Karpas-422 (cell line): ENCODE data around the gene DPP3. TPM values are rescaled to one million over a fixed set of nuclear protein-coding genes. Genes with fewer than 3 reads are reported as not detected.
A peak's percentile ranks its signal among the peaks of the same experiment; 100 is the strongest.

Source experiments
- DNase-seq: peaks from one replicate; pipeline ENCODE4 v3.0.0-alpha.2; 2015
- H2AFZ ChIP-seq: fragments of 200-600 bp; sonication (generic); 2 replicates; pipeline ENCODE4 v1.6.1; 2014; ENCODE audit warnings: antibody characterized with exemption, low read length, mixed read lengths
- H3K27ac ChIP-seq: fragments of 200-600 bp; sonication (generic); 2 replicates; pipeline ENCODE4 v1.5.1; 2014; ENCODE audit warnings: mild to moderate bottlenecking, low read length, moderate library complexity
- H3K27me3 ChIP-seq: fragments of 200-600 bp; sonication (generic); 2 replicates; pipeline ENCODE4 v1.6.1; 2014; ENCODE audit warnings: low read length, mixed read lengths
- H3K36me3 ChIP-seq: fragments of 200-600 bp; sonication (generic); 2 replicates; pipeline ENCODE4 v1.6.1; 2014; ENCODE audit warnings: low read length, mixed read lengths; ENCODE audit not compliant: insufficient read depth
- H3K4me1 ChIP-seq: fragments of 200-600 bp; sonication (generic); 2 replicates; pipeline ENCODE4 v1.6.1; 2014; ENCODE audit warnings: mild to moderate bottlenecking, low read length, mixed read lengths
- H3K4me2 ChIP-seq: fragments of 200-600 bp; sonication (generic); 2 replicates; pipeline ENCODE4 v1.6.1; 2014; ENCODE audit warnings: low read length, low read depth, mild to moderate bottlenecking; ENCODE audit not compliant: poor library complexity, severe bottlenecking
- H3K4me3 ChIP-seq: fragments of 200-600 bp; sonication (generic); 2 replicates; pipeline ENCODE4 v1.5.1; 2014; ENCODE audit warnings: mild to moderate bottlenecking, antibody characterized with exemption, low read length, mixed read lengths
- H3K79me2 ChIP-seq: fragments of 200-600 bp; sonication (generic); 2 replicates; pipeline ENCODE4 v1.6.1; 2014; ENCODE audit warnings: mild to moderate bottlenecking, low read length, mixed read lengths
- H3K9ac ChIP-seq: fragments of 200-600 bp; sonication (generic); 2 replicates; pipeline ENCODE4 v1.6.0; 2014; ENCODE audit warnings: low read length
- H3K9me2 ChIP-seq: fragments of 200-600 bp; sonication (generic), shearing (Covaris generic); replicated peaks from 2 replicates; pipeline ENCODE4 v1.6.0; 2014; ENCODE audit warnings: mild to moderate bottlenecking, low read length, moderate library complexity; ENCODE audit not compliant: insufficient read depth
- H3K9me3 ChIP-seq: fragments of 300-700, 200-600 bp; sonication (generic); 2 replicates; pipeline ENCODE4 v1.6.1; 2014; ENCODE audit warnings: low read length, mixed read lengths
- H4K20me1 ChIP-seq: fragments of 200-600 bp; sonication (generic); 2 replicates; pipeline ENCODE4 v1.6.1; 2014; ENCODE audit warnings: mild to moderate bottlenecking, antibody characterized with exemption, low read length, low read depth; ENCODE audit not compliant: insufficient read depth
- total RNA-seq: library from RNA; depleted of rRNA; stranded (reverse); fragments of >200 nt; shearing (Covaris generic); gene quantifications from 2 replicates; pipeline ENCODE4 v1.2.3, GENCODE V29; 2014; ENCODE audit warnings: low replicate concordance

The DPP3 gene
- total RNA-seq, 1 experiment from 2014 or later, result 91.5 TPM

DNA sequence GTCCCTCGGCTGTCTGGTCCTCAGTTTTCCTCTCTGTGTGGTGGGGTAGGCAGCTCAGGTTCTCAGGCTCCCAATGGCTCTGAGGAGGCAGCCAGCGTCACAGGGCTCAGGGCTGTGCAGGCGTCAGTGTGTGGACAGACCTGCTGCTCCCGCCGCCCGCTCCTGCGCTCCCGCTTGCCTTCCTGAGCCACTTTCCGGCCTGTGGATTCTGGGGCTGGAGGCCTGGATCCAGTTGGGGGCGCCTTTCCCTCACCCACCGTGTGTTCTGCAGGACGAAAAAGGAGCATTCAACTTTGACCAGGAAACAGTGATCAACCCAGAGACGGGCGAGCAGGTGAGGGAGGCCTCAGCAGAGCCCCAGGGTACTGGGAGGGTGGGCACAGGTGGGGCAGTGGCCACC lies 14.7 kb downstream of the DPP3 start:
- H3K4me3 ChIP-seq, result no peak overlapping the region
- no peak overlapping the region for H3K9ac ChIP-seq
- 0 out of 2 replicates have a peak, but pooled peaks cover 2% of the 10 kb centered on the region for H3K36me3 ChIP-seq

DNA sequence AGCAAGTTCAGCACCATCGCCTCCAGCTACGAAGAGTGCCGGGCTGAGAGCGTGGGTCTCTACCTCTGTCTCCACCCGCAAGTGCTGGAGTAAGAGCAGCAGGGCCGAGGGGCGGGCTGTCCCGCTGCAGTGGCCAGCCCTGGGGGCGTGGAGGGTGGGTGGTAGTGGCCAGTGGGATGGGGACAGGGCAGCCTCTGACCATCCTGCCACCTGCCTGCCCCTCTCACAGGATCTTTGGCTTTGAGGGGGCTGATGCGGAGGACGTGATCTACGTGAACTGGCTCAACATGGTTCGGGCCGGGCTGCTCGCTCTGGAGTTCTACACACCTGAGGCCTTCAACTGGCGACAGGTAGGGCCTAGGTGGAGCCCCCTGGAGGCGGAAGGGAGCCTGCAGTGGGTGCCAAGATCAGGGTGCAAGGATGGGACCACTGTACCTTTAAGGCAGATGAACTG lies 15.2 kb downstream of the DPP3 start:
- H3K79me2 ChIP-seq, result no peaks in the 10 kb centered on the region

More for the DNA sequence above, 14.7 kb downstream of the DPP3 start:
- H3K27ac ChIP-seq, result no peak overlapping the region
- no peak overlapping the region for H2AFZ ChIP-seq
- H3K4me2 ChIP-seq, result no peak overlapping the region
- H3K9me3 ChIP-seq, result no peaks in the 10 kb centered on the region
- no peaks in the 10 kb centered on the region for H3K79me2 ChIP-seq
- no peak for DNase-seq
- no peaks in the 10 kb centered on the region for H3K9me2 ChIP-seq
- H4K20me1 ChIP-seq, result no peaks in the 10 kb centered on the region
- no peaks in the 10 kb centered on the region for H3K27me3 ChIP-seq
- H3K4me1 ChIP-seq, result no peaks in the 10 kb centered on the region

DNA sequence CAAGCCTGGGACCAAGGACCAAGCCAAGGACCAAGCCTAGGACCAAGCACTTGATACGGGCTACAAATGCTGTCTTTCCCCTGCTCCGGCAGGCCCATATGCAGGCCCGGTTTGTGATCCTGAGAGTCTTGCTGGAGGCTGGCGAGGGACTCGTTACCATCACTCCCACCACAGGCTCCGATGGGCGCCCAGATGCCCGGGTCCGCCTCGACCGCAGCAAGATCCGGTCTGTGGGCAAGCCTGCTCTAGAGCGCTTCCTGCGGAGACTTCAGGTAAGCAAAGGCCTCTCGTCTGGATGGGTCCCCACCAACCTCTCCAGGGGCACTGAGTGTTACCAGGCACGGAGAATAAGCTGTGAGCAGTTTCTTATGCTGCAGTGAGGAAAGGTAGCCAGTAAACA lies 17.0 kb downstream of the DPP3 start:
- H3K4me3 ChIP-seq, result no peak overlapping the region
- H3K36me3 ChIP-seq, result 0 out of 2 replicates have a peak, but pooled peaks cover 2% of the 10 kb centered on the region
- no peak overlapping the region for H3K27ac ChIP-seq
- no peaks in the 10 kb centered on the region for H4K20me1 ChIP-seq
- no peaks in the 10 kb centered on the region for H3K9me3 ChIP-seq
- no peak overlapping the region for H3K9ac ChIP-seq
- H2AFZ ChIP-seq, result no peak overlapping the region
- no peak overlapping the region for H3K4me2 ChIP-seq
- no peaks in the 10 kb centered on the region for H3K27me3 ChIP-seq
- DNase-seq, result no peak
- H3K4me1 ChIP-seq, result no peaks in the 10 kb centered on the region
- H3K9me2 ChIP-seq, result no peaks in the 10 kb centered on the region
- H3K79me2 ChIP-seq, result no peaks in the 10 kb centered on the region

More for the DNA sequence above, 15.2 kb downstream of the DPP3 start:
- Histone ChIP-seq H3K36me3 (0 out of 2 replicates have a peak, but pooled peaks cover 2% of the 10 kb centered on the region), H2AFZ (no peak overlapping the region), H3K9me2 (no peaks in the 10 kb centered on the region), H3K4me1 (no peaks in the 10 kb centered on the region), H3K27me3 (no peaks in the 10 kb centered on the region), H3K9me3 (no peaks in the 10 kb centered on the region), H3K27ac (no peak overlapping the region), H4K20me1 (no peaks in the 10 kb centered on the region), H3K4me2 (no peak overlapping the region), H3K9ac (no peak overlapping the region), H3K4me3 (no peak overlapping the region)
- DNase-seq, result no peak

DNA sequence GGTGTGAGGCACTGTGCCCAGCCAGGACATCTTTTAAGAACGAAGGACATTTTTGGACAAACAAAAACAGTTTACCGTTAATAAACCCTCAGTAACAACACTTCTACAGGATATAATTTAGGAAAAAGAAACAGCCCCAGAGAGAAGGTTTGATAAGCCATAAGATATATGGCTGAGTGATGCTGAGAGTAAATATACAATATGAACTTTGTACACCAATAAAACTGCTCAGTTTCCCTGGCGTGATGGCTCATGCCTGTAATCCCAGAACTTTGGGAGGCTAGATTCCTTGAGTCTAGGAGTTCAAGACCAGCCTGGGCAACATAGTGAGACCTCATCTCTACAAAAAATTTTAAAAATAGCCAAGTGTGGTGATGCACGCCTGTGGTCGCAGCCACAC lies 18.3 kb downstream of the DPP3 start:
- DNase-seq, result no peak
- H3K27me3 ChIP-seq, result no peaks in the 10 kb centered on the region
- H3K79me2 ChIP-seq, result no peaks in the 10 kb centered on the region
- no peaks in the 10 kb centered on the region for H3K9me2 ChIP-seq
- H3K9ac ChIP-seq, result no peak overlapping the region
- H3K36me3 ChIP-seq, result 0 out of 2 replicates have a peak, but pooled peaks cover 2% of the 10 kb centered on the region
- H3K27ac ChIP-seq, result no peak overlapping the region
- H3K4me1 ChIP-seq, result no peaks in the 10 kb centered on the region
- no peak overlapping the region for H3K4me3 ChIP-seq
- no peak overlapping the region for H3K4me2 ChIP-seq
- no peaks in the 10 kb centered on the region for H3K9me3 ChIP-seq
- H2AFZ ChIP-seq, result no peak overlapping the region
- no peaks in the 10 kb centered on the region for H4K20me1 ChIP-seq

DNA sequence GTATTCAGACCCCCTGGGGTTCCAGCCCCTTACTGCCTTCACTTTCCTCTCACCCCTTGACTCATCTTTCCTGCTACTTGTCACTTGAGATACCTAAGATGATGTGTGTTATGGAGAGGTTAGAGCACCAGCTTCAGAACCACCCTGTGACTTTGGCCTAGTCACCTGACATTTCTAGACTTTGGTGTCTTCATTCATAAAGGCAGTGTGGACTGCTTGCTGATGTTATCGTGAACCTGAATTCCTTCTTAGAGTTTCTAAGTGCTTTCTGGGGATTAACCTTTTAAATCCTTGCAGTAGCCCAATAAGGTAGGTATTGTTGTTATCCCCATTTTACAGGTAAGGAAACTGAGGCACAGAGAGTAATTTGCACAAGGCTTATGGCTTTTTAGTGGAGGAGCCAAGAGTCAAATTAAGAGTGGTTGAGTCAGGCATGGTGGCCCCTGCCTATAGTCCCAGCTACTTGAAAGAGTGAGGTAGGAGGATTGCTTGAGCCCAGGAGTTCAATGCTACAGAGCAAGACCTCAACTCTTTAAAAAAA lies 25.1 kb downstream of the DPP3 start:
- no peak overlapping the region for H3K9ac ChIP-seq
- H2AFZ ChIP-seq, result no peak overlapping the region
- H4K20me1 ChIP-seq, result no peaks in the 10 kb centered on the region
- no peak for DNase-seq
- no peaks in the 10 kb centered on the region for H3K9me3 ChIP-seq
- H3K36me3 ChIP-seq, result no peaks in the 10 kb centered on the region
- no peaks in the 10 kb centered on the region for H3K4me1 ChIP-seq
- H3K9me2 ChIP-seq, result no peaks in the 10 kb centered on the region
- no peak overlapping the region for H3K4me3 ChIP-seq
- H3K27me3 ChIP-seq, result no peaks in the 10 kb centered on the region
- H3K4me2 ChIP-seq, result no peak overlapping the region
- H3K27ac ChIP-seq, result no peak overlapping the region
- H3K79me2 ChIP-seq, result no peaks in the 10 kb centered on the region

DNA sequence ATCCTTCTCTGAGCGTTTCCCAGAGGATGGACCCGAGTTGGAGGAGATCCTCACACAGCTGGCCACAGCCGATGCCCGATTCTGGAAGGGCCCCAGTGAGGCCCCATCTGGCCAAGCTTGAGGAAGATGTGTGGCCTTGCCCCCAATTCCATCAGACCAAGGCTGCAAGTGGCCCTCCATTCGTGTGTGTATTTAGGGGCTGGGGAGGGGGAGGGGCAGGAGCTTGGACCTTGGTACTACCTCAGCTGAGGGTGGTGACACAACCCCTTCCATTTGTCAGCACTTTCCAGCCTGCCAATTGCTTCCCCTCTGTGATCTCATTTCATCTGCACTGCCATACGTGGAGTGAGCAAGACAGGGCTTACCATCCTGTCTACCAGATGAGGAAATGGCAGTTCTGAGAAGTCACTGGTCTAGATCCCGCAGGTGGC lies 28.9 kb downstream of the DPP3 start:
- Histone ChIP-seq H2AFZ (no peak overlapping the region), H3K79me2 (peaks cover 5% of the 10 kb centered on the region)
- DNase-seq, result no peak

DNA sequence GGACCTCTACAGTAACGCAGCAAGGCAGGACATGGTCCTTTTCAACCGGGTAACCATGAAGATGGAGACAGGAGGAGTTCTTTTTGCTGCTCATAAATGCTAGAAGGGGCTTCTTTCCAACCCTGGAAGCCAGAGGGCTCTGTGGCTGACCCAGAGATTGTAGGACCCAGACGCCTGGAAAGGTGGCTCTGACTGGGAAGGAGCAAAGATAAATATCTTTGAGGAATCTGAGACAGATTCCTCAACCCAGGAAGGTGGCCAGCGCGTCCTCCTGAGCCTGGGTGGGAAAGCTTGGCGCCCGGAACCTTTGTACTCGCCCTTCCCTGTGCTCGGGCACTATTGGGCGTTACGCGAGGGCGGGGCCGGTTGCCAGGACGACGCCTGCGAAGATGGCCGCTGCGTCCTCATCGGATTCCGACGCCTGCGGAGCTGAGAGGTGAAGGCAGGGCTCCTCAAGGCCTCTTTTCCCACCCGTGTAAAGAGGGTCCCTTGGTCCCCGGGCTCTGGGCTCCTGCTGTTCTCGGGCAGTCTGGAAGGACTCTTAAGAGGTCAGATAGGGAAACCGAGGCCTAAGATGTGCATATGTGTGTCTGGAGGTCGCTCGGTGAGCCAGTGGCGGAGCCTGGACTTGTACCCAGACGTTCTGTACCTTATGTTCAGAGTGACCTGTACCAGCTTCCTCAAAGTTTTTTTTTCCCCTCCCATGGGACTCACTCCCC lies 30.2 kb downstream of the DPP3 start, which contains the start of gene BBS1:
Gene BBS1, plus strand, starts transcription at position 365 of the 719 bp plus-strand sequence. Its CDS starts 25 bp downstream, at position 390.
- Histone ChIP-seq H3K4me3 (peak within 1 kb of the TSS; percentile 79), H3K27ac (no peak within 1 kb of the TSS), H4K20me1 (no peaks in the 10 kb centered on the region), H2AFZ (no peak within 1 kb of the TSS), H3K36me3 (no peaks in the 10 kb centered on the region), H3K9me3 (no peaks in the 10 kb centered on the region), H3K27me3 (no peaks in the 10 kb centered on the region), H3K4me1 (peaks cover 7% of the 10 kb centered on the region), H3K4me2 (peak within 1 kb of the TSS; percentile 78), H3K9me2 (no peaks in the 10 kb centered on the region), H3K9ac (peak within 1 kb of the TSS; percentile 72), H3K79me2 (peaks cover 5% of the 10 kb centered on the region)
- peak; percentile 89 for DNase-seq

More for the DNA sequence above, 28.9 kb downstream of the DPP3 start:
- no peaks in the 10 kb centered on the region for H4K20me1 ChIP-seq
- no peak overlapping the region for H3K27ac ChIP-seq
- no peaks in the 10 kb centered on the region for H3K27me3 ChIP-seq
- no peaks in the 10 kb centered on the region for H3K9me3 ChIP-seq
- H3K36me3 ChIP-seq, result no peaks in the 10 kb centered on the region
- H3K4me1 ChIP-seq, result peaks cover 7% of the 10 kb centered on the region
- H3K9me2 ChIP-seq, result no peaks in the 10 kb centered on the region
- no peak overlapping the region for H3K4me3 ChIP-seq
- no peak overlapping the region for H3K4me2 ChIP-seq
- H3K9ac ChIP-seq, result no peak overlapping the region

DNA sequence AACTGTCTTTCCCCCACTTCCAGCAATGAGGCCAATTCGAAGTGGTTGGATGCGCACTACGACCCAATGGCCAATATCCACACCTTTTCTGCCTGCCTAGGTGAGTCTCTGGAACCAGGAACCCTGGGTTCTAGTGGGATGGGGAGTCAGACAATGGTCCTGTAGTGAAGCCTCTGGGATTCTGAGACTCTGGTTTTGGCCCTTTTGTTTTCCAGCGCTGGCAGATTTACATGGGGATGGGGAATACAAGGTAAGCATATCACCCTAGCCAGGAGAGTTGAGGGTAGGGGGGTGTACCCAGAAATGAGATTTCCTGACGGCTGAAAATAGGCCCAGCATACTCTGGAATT lies 30.7 kb downstream of the DPP3 start:
- peaks cover 7% of the 10 kb centered on the region for H3K4me1 ChIP-seq
- peak overlapping the region; percentile 79 for H3K4me3 ChIP-seq
- H3K36me3 ChIP-seq, result no peaks in the 10 kb centered on the region
- H4K20me1 ChIP-seq, result no peaks in the 10 kb centered on the region
- no peak overlapping the region for H3K27ac ChIP-seq
- no peaks in the 10 kb centered on the region for H3K9me3 ChIP-seq
- no peaks in the 10 kb centered on the region for H3K9me2 ChIP-seq
- peaks cover 5% of the 10 kb centered on the region for H3K79me2 ChIP-seq
- H3K9ac ChIP-seq, result peak overlapping the region; percentile 72
- H3K27me3 ChIP-seq, result no peaks in the 10 kb centered on the region
- peak overlapping the region; percentile 78 for H3K4me2 ChIP-seq
- no peak for DNase-seq
- no peak overlapping the region for H2AFZ ChIP-seq
